ENCODE measurements around the gene IDH3G. TPM values are rescaled to one million over a fixed set of nuclear protein-coding genes. Genes with fewer than 3 reads are reported as not detected.

IDH3G gene
- total RNA-seq, 4 donors from 2014 or later: 48.4 to 88.5 (median 67.2) TPM

DNA sequence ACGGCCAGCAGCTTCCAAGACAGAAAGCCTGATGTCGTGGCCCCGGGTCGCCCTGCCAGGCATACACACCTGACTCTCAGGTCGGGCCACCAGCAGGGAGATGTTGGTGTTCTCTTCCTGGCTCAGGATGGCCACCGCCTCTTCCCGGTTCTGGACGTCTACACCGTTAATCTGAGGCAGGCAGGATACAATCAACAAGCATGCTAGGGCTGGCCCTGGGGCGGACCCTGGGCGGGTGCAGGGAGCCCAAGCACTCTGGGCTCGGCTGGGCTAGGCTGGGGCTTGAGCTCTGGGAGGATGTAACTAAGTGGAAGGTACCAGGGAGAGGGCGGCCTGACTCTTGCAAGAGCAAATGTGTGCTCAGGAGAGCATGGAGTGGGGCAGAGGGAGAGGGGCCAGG lies 11.3 kb upstream of the IDH3G start:
- H3K4me1 ChIP-seq: no peaks in the 10 kb centered on the region
- no peak for DNase-seq
- TF ChIP-seq, protein P1, sequence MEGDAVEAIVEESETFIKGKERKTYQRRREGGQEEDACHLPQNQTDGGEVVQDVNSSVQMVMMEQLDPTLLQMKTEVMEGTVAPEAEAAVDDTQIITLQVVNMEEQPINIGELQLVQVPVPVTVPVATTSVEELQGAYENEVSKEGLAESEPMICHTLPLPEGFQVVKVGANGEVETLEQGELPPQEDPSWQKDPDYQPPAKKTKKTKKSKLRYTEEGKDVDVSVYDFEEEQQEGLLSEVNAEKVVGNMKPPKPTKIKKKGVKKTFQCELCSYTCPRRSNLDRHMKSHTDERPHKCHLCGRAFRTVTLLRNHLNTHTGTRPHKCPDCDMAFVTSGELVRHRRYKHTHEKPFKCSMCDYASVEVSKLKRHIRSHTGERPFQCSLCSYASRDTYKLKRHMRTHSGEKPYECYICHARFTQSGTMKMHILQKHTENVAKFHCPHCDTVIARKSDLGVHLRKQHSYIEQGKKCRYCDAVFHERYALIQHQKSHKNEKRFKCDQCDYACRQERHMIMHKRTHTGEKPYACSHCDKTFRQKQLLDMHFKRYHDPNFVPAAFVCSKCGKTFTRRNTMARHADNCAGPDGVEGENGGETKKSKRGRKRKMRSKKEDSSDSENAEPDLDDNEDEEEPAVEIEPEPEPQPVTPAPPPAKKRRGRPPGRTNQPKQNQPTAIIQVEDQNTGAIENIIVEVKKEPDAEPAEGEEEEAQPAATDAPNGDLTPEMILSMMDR (IDR thresholded peaks at IDR 0.05): no peak
- TF ChIP-seq POLR2A (IDR thresholded peaks at IDR 0.05): no peak
- H3K4me3 ChIP-seq: no peak overlapping the region
- no peaks in the 10 kb centered on the region for H3K36me3 ChIP-seq
- no peaks in the 10 kb centered on the region for H3K27me3 ChIP-seq
- no peak overlapping the region for H3K27ac ChIP-seq
- no peaks in the 10 kb centered on the region for H3K9me3 ChIP-seq
- intact Hi-C loops (cut with DNase I; ENCODE audit: low total_unique reads): no loop called here

DNA sequence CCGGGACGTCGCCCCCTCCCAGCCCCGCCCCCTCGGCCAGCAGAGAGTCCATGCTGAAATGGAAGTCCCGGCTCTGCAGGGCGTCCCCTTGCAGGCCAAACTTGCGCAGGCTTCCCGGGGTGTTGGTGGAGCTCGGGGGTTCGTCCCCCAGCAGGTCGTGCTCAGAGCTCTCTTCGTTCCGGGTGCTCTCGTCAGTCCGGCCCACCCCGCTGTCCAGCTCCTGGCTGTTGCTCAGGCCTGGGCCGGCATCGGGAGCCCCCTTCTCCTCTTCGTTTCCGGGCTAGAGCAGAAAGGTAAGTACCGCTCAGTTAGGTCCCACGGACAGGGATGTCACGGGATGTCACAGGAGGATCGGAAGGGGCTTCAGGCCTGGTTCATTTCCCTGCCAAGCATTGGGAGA lies 10.4 kb upstream of the IDH3G start:
- no peaks in the 10 kb centered on the region for H3K36me3 ChIP-seq
- TF ChIP-seq, protein P1 (IDR thresholded peaks at IDR 0.05): no peak
- no peak for TF ChIP-seq POLR2A (IDR thresholded peaks at IDR 0.05)
- DNase-seq: no peak
- no peak overlapping the region for H3K4me3 ChIP-seq
- intact Hi-C loops (cut with DNase I; ENCODE audit: low total_unique reads): no loop called here
- no peaks in the 10 kb centered on the region for H3K9me3 ChIP-seq
- H3K27ac ChIP-seq: no peak overlapping the region
- no peaks in the 10 kb centered on the region for H3K27me3 ChIP-seq
- H3K4me1 ChIP-seq: no peaks in the 10 kb centered on the region

DNA sequence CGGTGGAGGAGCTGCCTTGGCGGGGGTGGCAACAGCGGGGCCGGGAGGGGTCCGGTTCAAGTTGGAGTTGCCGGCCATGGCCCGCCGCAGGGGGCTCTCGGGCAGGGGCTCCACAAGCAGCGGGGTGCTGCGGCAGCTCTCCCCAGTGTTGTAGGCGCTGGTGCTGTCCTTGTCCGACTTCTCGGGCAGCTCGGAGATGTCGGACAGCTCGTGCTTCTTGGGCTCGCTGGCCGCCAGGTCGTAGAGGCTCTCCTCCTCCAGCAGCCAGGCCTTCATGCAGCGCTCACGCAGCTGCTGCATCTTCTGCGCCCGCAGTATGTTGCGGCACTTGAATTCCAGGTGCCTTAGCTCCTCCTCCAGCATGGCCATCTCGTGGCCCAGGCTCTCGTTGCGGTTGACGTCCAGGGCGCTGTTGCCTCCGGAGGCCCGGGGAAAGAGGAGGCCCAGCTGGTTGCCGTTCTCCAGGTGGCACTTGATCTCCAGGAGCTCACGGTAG lies 10.0 kb upstream of the IDH3G start:
- H3K4me1 ChIP-seq: no peaks in the 10 kb centered on the region
- H3K9me3 ChIP-seq: no peaks in the 10 kb centered on the region
- no peak overlapping the region for H3K4me3 ChIP-seq
- H3K27me3 ChIP-seq: no peaks in the 10 kb centered on the region
- TF ChIP-seq, protein P1 (IDR thresholded peaks at IDR 0.05): no peak
- TF ChIP-seq POLR2A (IDR thresholded peaks at IDR 0.05): no peak
- H3K27ac ChIP-seq: no peak overlapping the region
- no peak for DNase-seq
- intact Hi-C loops (cut with DNase I; ENCODE audit: low total_unique reads): no loop called here
- H3K36me3 ChIP-seq: no peaks in the 10 kb centered on the region

DNA sequence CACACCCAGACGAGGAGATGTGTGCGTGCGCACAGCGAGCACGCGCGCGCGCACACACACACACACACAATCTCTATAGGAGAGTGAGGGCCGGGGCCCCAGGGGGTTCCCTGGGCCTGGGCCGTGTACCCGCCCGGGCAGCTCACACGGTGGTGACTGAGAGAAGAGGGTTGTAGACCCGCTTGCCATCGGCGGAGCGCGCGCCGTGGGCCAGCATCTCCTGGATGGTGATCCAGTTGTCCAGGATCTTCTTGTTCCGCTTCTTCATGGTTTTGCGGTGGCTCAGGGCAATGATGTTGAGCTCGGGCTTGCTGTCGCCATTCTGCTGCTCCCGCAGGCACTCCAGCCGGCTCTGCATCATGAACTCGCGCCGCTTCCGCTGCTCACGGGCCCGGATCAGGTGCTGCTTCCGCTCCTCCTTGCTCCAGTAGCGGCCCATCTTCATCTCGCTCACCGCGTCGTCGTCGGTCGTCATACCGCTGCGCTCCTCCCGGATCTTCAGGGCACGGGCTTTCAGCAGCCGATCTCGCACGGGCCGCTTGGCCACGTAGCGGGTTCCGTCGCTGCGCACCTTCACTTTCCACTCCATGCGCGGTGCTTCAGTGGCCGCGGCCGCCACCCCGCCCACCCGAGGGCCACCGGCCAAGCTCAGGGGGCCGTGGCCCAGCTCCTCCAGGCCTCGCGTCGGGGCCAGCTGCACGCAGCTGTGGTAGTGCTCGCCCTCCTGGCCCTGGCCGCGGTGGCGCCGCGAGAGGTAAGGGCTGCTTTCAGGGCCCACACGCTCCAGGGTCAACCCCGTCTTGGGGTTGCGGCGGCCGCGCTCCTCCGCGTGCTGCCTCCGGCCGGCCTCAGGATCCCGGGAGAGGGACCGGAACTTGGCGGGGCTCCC lies 9.3 kb upstream of the IDH3G start:
- intact Hi-C loops (cut with DNase I; ENCODE audit: low total_unique reads): no loop called here
- H3K27me3 ChIP-seq: no peaks in the 10 kb centered on the region
- no peaks in the 10 kb centered on the region for H3K36me3 ChIP-seq
- no peaks in the 10 kb centered on the region for H3K9me3 ChIP-seq
- no peaks in the 10 kb centered on the region for H3K4me1 ChIP-seq
- H3K4me3 ChIP-seq: no peak overlapping the region
- H3K27ac ChIP-seq: no peak overlapping the region
- TF ChIP-seq, protein P1 (IDR thresholded peaks at IDR 0.05): no peak
- TF ChIP-seq POLR2A (IDR thresholded peaks at IDR 0.05): no peak
- DNase-seq: no peak

DNA sequence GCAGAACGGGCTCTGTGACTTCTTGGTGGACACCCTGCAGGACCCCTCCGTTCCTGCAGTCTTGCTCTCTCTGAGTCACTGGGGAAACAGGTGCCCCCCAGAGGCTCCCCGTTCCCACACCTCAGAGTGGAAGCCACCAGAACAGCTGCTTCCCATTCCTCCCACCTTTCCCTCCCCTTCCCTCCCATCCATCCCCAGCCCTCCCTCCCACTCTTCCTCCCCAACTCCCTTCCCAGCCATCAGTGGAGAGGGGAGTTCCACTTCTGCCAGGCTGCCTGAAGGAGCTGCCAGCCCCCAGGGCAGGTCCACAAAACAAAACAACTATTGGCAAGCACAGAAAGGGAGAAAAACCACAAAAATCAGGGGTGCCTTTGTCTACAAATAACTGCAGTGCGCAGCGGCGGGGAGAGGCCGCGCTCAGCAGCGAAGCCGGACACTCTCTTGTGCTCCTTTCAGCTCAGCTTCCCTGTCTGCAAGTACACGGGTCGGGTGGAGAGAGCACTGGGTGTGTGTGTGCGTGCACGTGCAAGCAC lies 8.4 kb upstream of the IDH3G start:
- TF ChIP-seq POLR2A (IDR thresholded peaks at IDR 0.05): no peak
- TF ChIP-seq, protein P1 (IDR thresholded peaks at IDR 0.05): no peak
- intact Hi-C loops (cut with DNase I; ENCODE audit: low total_unique reads): no loop called here
- Histone ChIP-seq H3K36me3 (no peaks in the 10 kb centered on the region), H3K4me3 (no peak overlapping the region), H3K4me1 (no peaks in the 10 kb centered on the region), H3K9me3 (no peaks in the 10 kb centered on the region), H3K27ac (no peak overlapping the region), H3K27me3 (no peaks in the 10 kb centered on the region)
- DNase-seq: no peak

Measured in uterus (tissue), 4 donors.